Right renal cortex interstitium (tissue), 3 donors: ENCODE results near the gene SLC38A2. TPM values are rescaled to one million over a fixed set of nuclear protein-coding genes. Genes with fewer than 3 reads are reported as not detected.

Experiments
- DNase-seq, 3 donors: peaks; one replicate each; pipeline ENCODE4 v3.0.0-alpha.2; 2013; ENCODE audit warnings: low read depth in 3 of 3, low spot score in 2 of 3
- polyA plus RNA-seq, 3 donors: library from polyadenylated mRNA; unstranded; fragments of 120-200 nt; gene quantifications; one replicate each; pipeline ENCODE4 v1.2.1, GENCODE V29; 2013; ENCODE audit not compliant: insufficient read length in 3 of 3

Gene SLC38A2
- polyA plus RNA-seq, 3 donors, result 191 to 226 (median 214) TPM

- DNase-seq, result no peak
Measured at GRCh38 chr12:46396826-46397225, 24.3 kb upstream of the SLC38A2 start.

GRCh38 chr12:46395388-46395787 is 22.8 kb upstream of the SLC38A2 start:
- DNase-seq, result no peak

GRCh38 chr12:46391630-46392029 is 19.1 kb upstream of the SLC38A2 start:
- DNase-seq, result no peak

- no peak for DNase-seq
Measured at GRCh38 chr12:46390881-46391280, 18.3 kb upstream of the SLC38A2 start.

- DNase-seq, result no peak
Measured at GRCh38 chr12:46390304-46390703, 17.7 kb upstream of the SLC38A2 start.

- DNase-seq, result no peak
Measured at GRCh38 chr12:46389031-46389616, 16.6 kb upstream of the SLC38A2 start.

GRCh38 chr12:46388427-46389021 is 16.0 kb upstream of the SLC38A2 start:
- DNase-seq, result no peak

GRCh38 chr12:46387670-46388069 is 15.1 kb upstream of the SLC38A2 start:
- DNase-seq, result no peak

- no peak for DNase-seq
Measured at GRCh38 chr12:46386877-46387629, 14.5 kb upstream of the SLC38A2 start.

GRCh38 chr12:46386360-46386867 is 13.8 kb upstream of the SLC38A2 start:
- no peak for DNase-seq

GRCh38 chr12:46385438-46385837 is 12.9 kb upstream of the SLC38A2 start:
- DNase-seq, result no peak

GRCh38 chr12:46384451-46385309 is 12.1 kb upstream of the SLC38A2 start:
- DNase-seq, result no peak

GRCh38 chr12:46383654-46384450 is 11.3 kb upstream of the SLC38A2 start:
- DNase-seq, result peak in 1 of 3 donors; percentile 59

- peak; percentile 87 to 90 (median 89) for DNase-seq
Measured at GRCh38 chr12:46382964-46383653, 10.5 kb upstream of the SLC38A2 start.

- DNase-seq, result no peak
Measured at GRCh38 chr12:46382408-46382963, 9.9 kb upstream of the SLC38A2 start.

- no peak for DNase-seq
Measured at GRCh38 chr12:46380881-46381280, 8.3 kb upstream of the SLC38A2 start.

GRCh38 chr12:46380022-46380796 is 7.6 kb upstream of the SLC38A2 start:
- DNase-seq, result no peak

- no peak for DNase-seq
Measured at GRCh38 chr12:46379352-46379751, 6.8 kb upstream of the SLC38A2 start.
